Femur (tissue), 1 donor: ENCODE measurements around the gene ASB1.
"Not testable (repeated sequence)": the region's sequence is repeated elsewhere in the genome, so short reads cannot be mapped to it uniquely, and the experiment has no call there.

Source experiments
- DNase-seq: peaks from one replicate; pipeline ENCODE4 v3.0.0-alpha.2; 2017

ASB1 gene

DNA sequence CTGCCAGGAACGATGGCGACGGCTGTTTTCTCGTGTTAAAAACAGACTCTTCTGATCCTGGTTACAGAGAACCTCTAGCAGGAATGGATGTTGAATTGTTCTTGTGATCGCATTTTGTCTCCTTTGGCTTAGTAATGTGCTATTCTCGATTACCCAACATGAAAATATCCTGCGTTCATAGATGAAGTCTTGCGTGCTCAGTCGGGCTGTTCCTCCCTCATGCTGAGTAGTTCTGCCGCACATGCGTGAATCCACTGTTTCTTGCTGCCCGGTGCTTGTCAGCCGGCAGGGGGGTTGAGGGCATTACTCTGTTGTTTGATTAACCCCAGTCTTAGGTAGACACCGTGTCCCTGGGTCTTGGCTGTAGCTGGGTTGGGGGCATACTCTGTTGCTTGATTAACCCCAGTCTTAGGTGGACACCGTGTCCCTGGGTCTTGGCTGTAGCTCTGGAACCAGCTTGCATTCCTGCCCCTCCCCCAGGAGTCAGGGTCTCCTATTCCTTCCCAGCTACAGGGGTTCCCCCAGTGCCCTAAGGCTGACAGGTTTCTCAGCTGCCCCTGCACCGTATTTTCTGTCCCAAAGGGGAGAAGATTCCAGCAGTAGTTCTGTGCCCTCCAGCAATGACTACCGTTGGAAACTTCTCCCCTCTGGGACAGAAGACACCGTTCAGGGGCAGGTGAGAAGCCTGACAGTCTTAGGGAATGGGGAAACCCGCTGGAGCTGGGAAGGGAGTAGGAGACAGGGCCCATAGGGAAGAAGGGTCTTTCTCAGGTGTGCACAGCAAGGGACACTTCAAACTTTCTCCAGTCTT, 22.1 kb upstream of the ASB1 start:
- no peak for DNase-seq

DNA sequence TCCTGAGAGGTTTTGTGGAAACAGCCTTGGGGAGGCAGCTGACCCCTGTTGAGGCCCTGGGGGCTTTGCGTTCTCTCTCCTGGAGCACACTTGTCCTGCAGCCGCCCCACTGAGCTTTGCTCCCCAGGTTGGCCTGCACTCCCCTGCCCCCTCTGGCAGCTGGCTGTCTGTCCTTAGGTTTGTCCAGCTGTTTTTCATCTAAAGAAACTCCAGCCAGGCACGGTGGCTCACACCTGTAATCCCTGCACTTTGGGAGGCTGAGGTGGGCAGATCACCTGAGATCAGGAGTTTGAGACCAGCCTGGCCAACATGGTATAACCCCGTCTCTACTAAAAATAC, 21.5 kb upstream of the ASB1 start:
- DNase-seq = not testable (repeated sequence)

DNA sequence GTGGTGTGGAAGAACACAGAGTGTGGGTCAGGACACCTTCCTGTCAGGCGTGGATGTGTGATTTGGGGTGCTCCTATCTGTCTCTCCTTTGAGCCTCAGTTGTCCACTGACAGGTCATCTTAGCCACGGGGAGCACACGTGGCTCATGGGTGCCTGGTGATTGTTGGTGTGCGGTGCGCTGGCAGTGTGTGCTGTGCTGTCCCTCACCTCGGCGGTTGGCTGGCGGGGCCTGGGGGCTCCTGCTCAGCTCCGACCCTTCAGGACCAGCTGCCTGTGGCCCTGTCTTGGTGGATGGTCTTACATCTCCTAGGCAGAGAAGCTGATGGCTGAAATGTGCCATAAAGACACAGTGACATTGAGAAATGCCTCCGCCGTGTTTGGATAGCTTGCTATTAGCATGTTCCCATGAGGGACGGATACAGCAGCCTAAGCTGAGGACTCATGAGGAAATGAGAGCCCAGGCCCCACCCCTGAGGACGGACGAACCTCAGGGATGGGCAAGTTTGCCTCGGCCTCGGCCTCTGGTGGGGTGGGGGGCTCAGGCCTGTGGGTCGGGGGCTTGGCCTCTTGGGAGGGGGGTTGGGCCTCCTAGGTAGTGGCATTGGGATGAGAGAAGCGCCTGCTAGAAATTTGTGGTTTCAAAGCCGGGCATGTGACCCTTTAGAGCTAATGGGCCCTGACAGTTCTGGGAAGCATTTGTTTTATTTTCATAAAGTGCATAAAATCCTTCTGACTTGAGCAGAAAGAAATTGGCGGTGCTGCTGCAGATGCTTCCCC, 20.3 kb upstream of the ASB1 start:
- no peak for DNase-seq

GRCh38 chr2:238406998-238407285, 19.8 kb upstream of the ASB1 start:
- no peak for DNase-seq

GRCh38 chr2:238407566-238407965, 19.2 kb upstream of the ASB1 start:
- no peak for DNase-seq

- no peak for DNase-seq
Observed at GRCh38 chr2:238408615-238409340, 17.9 kb upstream of the ASB1 start.

DNA sequence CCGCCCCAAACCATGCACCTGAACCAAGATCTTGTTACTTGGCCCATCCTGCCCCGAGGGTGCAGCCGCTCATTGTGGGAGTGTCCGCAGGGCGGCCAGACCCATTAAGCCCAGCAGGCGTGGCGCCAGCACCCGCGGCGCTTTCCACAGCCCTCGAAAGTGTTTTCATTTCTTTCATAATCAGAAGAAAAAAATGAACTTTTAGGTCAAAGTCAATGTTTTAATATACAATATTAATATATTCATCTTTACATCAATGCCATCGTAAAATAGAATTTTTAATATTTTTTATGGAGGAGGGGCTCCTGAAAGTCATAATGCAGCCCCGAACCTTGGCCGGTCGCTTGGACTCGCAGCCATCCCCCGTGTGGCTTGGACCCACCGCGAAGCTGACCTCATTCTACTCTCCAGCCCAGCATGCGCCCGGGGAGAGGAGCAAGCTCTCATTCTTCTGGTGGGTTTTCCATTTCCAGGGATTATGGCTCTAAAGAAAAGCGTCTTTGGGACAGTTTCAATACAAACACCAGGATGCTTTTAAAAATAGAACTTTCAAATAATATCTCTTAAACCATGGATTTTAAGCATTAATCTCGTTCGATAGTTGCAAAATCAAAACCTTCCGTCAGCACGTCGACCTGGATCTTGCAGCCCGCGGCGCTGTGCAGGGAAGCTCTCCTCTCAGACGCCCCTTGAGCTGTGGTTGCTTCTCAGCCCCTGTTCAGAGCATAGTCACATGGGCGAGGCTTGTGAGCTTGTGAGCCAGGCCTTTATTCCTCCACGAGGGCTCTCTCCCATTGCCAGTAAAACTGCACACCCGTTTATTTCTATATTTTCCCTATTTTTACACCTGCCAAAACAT, 17.2 kb upstream of the ASB1 start:
- peak; percentile 68 for DNase-seq

DNA sequence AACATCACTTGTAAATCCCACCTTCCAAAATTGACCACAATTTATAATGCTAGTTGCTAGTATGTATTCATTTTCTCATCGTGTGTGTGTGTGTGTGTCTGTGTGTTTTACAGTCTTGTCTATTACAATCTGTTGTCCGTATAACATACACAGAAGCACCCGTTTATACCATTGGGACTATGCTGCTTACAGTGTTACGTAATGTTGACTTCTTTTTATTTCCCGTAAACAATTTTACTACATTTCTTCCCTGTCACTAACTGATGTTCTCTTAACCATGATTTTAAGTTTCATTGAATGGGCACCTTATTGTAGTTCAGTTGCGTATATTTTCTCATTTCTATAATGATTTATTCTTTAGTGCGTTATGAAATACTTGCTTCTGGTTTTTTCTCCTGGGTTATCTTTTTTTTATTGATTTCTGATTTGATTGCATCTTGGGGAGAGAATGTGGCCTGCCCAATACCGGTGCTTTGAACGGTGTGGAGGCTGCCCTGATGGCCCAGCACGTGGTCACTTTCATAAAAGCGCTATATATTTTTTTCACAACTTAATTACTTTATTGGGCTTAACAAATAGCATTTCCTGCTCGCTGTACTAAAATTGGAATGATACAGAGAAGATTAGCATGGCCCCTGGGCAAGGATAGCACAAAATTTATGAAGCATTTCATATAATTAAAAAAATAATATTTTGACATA, 14.5 kb upstream of the ASB1 start:
- DNase-seq = no peak

DNA sequence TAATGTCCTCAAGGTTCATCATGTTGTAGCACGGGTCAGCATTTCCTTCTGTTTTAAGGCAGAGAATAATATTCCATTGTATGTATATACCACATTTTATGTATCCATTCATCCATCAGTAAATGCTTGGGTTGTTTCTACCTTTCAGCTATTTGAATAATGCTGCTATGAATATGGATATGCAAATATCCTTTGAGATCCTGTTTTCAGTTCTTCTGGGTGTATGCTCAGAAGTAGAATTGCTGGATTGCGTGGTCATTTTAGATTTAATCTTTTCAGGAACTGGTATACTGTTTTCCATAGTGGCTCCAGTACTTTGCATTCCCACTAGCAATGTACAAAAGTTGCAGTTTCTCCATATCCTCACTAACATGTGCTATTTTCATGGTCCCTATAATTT, 13.4 kb upstream of the ASB1 start:
- DNase-seq = no peak

DNA sequence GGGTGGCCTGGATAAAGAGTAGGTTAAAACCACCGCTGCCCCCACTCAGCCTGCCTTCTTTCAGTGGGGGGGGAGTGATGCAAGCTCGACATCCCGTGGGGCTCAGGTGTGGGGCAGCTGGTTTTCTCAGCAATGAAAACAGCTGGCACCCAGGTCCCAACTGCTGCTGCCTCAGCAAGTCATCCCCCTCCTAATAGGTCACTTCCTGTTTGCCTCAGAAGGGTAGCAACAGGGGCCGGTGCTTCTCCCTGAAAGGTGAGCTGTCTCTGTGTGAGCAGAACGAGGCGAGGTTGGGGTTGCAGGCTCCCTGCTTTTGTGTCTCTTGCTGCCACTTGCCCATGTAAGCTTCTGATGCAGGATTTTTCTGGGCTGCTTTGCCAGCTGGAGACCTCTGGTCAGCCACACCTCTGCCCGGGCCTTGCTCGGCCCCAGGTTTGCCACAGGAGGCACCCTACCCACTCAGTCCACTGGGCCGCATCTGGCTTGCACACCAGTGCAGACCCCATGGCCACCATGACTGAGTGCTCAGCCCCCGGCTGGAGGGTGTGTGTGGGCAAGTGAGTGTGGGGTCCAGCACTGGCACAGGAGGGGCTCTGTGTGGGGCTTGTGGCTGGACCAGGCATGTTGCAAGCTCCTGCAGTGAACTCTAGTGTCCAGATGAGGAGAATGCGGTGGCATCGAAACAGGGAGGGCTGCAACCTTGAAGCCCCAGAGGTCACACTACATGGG, 11.5 kb upstream of the ASB1 start:
- no peak for DNase-seq

- DNase-seq = no peak
Observed at GRCh38 chr2:238415893-238416292, 10.8 kb upstream of the ASB1 start.

- no peak for DNase-seq
Observed at GRCh38 chr2:238418196-238418998, 8.3 kb upstream of the ASB1 start.

GRCh38 chr2:238418999-238419546, 7.7 kb upstream of the ASB1 start:
- no peak for DNase-seq

GRCh38 chr2:238420442-238420841, 6.3 kb upstream of the ASB1 start:
- DNase-seq = no peak

DNA sequence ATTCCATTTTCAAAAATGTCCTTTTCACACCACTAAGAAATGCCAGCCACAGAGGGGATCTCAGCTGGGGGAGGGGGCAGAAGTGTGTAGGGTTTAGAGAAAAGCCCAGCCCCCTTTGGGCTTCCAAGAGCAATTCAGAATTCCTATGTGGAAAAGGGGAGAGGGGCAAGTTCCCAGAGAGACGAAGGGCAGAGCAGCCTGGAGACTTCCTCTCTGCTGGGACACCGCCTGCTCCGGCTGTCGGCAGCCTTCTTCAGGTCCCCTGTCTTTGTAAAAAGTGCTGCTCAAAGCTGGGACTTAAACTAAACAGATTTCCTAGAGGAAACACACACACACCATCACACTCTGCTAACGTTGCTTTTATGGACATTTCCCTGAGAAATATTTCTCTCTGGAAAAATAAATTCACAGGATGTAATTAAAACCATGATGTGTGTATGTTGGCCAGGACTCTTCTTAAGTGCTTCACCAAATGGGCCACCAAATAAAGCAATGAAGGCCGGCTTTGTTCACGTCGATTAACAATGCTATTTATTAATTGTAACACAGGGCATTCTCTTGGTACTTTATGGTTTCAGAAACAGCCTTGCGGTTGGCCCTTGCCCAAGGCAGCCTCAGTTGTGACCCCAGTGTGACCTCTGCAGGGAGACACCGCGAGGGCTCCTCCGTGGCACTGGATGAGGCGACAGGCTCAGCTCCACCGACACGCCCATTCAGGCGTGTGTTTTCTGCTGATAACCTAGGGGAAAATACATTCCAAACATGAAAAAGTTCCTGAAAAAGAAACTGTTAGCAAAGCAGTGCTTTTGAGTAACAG, 5.6 kb upstream of the ASB1 start:
- DNase-seq = peak; percentile 60

- DNase-seq = no peak
Observed at GRCh38 chr2:238421695-238422035, 5.1 kb upstream of the ASB1 start.

DNA sequence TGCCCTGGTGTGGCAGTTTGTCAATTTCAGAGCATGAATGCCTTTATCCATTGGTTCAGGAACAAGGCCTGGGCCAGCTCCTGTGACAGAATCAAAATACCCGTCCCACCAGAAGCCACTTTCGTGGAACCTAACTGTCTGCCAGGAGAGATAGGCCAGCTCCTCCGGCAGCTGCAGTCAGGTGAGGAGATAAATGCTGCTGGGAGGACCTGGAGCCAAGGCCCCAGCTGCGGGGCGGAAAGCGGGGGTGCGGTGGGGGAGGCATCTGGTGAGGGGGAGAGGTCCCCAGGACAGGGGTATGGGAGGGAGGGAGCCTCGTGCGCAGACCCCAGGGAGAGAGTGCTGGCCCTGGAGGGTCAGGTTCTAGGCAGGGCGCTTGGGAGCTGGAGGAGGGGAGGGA, 4.4 kb upstream of the ASB1 start:
- DNase-seq = no peak

DNA sequence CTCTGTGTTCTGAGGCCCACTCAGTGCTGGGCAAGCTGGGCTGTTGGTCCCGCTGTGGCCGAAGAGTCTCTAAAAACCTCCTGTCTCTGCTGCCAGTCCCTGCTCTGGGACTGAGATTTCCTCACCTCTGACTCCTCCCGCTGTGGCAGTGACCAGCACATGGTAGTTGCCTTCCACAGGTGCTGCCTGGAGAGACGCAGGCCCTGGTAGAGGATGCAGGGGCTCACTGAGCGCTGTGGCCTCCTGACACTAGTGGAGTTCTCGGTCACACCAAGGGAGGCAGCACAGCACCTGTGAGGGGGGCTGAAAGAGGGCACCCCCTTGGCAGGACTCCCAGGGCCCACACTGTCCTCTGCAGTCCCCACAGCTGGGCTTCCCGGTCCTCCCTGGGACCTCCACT, 3.8 kb upstream of the ASB1 start:
- no peak for DNase-seq

GRCh38 chr2:238423561-238424312, 3.0 kb upstream of the ASB1 start:
- no peak for DNase-seq
